Stimulated activated CD8-positive, alpha-beta memory T cell treated with anti-CD3 and anti-CD28 coated beads, Interleukin-12 subunit alpha, Interleukin-12 subunit beta, amount 100 ng/mL, for 24 hours (primary cell): ENCODE measurements around the gene NRARP.

ENCODE experiments used
- DNase-seq: peaks from one replicate; pipeline ENCODE4 v3.0.0-alpha.2; 2020; ENCODE audit errors: extremely low read depth

The NRARP gene

DNA sequence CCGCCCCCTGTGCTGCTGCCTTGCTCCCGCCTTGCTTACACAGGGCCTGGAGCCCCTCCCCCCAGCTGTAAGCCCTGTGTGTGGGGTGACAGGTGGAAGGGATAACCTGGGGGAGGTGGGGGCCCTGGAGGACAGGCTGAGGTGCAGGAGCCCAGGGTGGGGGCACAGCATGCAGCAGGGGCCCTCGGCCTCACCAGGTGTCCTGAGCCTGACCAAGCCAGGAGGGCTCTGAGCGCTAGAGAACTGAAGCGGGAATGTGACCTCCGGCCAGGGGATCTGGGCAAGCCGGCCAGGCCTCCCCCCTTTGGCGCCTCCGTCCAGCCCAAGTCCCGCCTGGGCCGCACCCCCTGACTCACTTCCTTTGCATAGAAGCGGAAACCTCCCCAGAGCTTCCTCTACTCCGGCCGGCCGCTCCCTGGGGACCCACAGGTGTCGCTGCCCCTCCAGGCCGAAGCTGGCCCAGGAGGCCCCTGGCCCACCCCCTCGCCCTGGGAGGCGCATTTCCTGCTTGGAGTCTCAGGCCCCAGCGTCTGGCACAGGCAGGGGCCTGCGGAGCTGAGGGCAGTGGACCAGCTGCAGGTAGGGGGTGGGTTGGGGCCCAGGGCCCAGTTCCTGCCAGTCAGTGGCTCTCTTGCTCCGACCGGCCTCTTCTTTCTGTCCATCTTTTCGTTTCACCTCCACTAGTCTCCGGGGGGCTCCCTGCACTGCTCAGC is 24.6 kb downstream of the NRARP start, which contains the start of gene TOR4A:
Gene TOR4A (plus strand): TSS at position 398 of the 713 bp plus-strand sequence. CDS start 964 bp downstream, outside the sequence.
- DNase-seq: no peak

DNA sequence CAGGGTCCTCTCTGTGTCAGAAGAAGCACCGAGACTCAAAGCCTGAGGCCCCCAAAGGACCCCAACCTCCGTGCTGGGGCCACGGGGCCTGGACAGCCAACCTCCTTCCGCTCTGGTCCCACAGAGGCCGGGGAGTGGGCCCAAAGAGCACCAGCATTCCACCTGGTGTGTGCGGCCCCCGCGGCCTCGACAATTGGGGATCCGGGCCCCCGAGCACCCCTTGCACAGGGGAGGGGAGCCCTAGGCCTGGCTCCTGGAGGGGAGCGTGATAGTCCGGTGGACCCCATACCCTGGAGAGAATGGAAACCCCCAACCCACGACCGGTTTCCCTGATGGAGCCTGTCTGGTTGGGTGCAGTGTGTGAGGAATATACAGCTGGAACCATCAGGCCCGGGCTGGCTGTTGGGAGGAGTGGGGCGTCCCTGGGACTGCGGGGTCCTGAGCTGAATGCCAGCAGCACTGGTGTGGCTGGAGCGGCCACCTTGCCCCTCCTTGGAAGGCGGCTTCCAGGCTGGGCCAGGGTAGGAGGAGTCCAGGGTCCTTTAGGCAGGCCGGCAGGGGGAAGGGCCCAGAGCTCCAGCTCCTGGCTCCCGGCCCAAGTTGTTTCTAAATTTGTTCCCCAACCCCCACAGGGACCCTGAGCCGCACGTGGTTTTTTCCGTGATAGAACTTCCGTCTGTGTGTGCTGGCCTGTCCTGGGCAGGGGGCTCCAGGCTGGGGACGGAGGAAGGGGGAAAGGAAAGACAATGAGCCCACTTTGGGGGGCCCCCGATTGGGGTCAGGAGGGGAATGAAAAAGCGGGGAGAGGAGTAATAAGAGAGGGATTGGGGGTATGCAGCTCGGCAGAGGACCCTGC is 25.4 kb downstream of the NRARP start:
- no peak for DNase-seq

- DNase-seq: no peak
Observed at GRCh38 chr9:137275588-137276472, 26.2 kb downstream of the NRARP start.

DNA sequence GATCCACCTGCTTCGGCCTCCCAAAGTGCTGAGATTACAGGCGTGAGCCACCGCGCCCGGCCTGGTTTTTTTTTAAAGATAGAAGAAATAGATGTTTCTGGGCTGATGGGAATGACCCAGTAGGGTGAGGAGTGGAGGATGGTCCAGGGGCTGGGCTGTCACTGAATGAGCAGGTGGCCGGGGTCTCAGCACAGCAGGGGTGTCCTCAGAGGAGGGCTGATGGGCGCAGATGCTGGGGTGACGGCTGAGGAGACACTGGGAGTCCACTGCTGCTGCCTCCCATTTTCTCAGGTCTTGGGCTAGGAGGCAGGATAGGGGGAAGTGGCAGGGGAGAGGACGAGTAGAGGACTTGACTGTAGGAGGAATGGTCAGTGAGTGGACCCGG is 26.9 kb downstream of the NRARP start:
- no peak for DNase-seq

DNA sequence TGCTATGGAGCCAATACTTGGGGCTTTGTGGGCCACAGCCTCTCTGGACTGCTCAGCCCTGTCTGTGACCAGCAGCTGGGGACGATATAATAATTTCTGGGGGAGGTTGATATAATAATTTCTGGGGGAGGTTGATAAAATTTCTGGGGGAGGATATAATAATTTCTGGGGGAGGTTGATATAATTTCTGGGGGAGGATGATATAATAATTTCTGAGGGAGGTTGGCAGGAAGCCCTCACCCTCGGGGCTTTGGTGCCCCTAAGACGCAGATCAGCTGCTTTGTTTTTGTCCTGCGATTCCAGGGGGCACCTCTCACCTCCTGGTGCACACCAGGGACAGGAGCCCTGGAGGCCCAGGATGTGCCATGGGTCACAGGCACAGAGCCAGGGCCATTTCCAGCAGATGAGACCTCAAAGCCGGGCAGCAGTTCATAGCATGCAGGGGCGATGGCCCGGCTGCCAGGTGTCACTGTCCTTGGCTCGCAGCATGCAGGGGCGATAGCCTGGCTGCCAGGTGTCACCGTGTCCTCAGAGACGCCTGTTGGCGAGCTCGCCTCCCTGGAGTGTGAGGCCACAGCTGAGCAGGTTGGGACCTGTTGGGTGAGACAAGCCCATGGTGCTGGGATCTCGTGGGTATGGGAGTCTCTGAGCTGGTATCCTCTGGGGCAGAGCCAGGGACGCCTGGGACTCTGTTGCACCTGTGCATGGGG is 28.3 kb downstream of the NRARP start:
- DNase-seq: no peak

GRCh38 chr9:137273095-137273490 is 29.0 kb downstream of the NRARP start:
- no peak for DNase-seq

GRCh38 chr9:137272241-137273094 is 29.6 kb downstream of the NRARP start:
- DNase-seq: no peak

DNA sequence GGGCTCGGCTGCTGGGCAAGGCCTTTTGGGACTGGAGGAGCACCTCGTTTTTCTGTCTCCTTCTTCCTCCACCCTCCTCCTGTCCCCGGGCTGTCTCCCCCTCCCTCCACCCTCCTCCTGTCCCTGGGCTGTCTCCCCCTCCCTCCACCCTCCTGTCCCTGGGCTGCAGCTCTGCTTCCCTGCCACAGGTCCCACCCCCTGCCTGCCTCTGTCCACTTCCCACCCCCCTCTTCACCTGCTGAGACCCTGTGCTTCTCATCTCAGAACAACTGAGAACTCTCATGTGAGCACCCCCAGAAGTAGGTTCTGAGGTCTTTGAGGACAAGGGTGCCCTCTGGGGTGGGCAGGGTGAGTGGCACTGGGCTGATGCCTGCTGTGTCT is 30.4 kb downstream of the NRARP start:
- no peak for DNase-seq

DNA sequence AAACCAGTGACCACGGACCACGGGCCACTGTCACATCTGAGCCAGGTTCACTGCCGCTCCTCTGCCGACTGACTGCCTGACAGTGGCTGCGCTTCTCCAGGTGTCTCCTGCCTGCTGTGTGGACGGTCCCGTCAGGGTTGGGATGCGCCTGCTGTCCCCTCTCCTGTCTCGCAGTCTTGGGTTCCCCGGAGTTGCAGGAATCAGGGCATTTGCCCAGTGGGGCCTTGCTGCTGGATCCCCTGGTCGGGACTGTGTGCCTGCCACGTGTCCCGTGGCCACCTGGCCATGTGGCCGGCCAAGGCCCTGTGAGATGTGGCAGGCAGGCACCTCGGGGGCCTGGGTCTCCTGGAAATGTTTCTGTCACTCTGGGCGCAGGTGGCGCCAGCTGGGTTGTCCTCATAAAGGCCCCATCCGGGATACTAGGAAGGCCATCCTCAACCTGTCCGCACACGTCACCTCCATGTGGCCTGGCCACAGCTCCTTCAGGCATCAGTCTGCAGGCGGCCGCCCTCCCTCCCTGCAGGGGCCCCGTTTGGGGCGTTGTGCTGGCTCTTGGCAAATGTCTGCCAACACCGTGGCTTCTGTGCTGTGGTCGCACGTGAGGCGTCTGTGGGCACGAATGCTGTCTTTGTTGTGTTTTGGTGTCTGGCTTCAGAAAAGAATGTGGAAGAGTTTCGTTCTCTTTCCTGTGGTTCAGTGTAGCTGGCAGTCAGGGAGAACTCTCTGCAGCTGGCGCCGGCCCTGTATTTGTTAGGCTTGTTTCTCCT is 31.0 kb downstream of the NRARP start:
- no peak for DNase-seq

- no peak for DNase-seq
Observed at GRCh38 chr9:137269231-137269772, 32.8 kb downstream of the NRARP start.

GRCh38 chr9:137268538-137269201 is 33.4 kb downstream of the NRARP start:
- DNase-seq: no peak

- no peak for DNase-seq
Observed at GRCh38 chr9:137267933-137268355, 34.1 kb downstream of the NRARP start.

- DNase-seq: no peak
Observed at GRCh38 chr9:137266585-137267453, 35.3 kb downstream of the NRARP start.

DNA sequence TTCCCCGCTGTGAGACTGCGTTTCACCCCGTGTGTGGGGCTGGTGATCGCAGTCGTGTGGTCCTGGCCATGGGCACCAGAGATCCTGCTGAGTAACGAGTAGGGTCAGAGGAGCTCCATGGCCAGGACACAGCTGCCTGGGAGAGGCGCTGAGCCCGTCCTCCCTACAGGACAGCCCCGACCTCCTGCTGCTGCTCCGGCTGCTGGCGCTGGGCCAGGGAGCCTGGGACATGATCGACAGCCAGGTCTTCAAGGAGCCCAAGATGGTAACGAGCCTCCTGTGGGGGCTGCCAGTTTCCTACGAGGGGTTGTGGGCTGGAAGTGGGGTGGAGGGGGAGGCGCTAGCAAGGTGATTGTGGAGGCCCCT is 35.9 kb downstream of the NRARP start:
- no peak for DNase-seq

DNA sequence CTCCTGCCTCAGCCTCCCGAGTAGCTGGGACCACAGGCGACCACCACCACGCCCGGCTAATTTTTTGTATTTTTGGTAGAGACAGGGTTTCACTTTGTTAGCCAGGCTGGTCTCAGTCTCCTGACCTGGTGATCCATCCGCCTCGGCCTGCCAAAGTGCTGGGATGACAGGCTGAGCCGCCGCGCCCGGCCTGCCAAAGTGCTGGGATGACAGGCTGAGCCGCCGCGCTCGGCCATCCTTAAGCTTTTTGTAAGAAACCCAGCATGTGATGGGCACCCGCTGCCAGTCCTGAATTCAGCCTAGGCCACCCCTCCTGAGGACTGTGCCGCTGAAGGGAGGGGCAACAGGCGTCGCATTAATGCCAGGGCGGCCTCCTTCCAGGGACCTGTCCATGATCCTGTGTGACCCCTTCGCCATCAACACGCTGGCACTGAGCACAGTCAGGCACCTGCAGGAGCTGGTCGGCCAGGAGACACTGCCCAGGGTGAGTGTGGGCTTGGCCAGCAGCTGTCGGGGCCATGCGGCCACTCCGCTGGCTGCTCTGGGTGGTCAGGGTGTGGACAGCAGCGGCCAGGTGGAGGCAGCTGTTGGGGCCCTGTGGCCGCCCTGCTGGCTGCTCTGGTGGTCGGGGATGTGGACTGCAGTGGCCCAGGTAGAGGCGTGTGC is 36.4 kb downstream of the NRARP start:
- no peak for DNase-seq

GRCh38 chr9:137264067-137264466 is 38.0 kb downstream of the NRARP start:
- DNase-seq: no peak

DNA sequence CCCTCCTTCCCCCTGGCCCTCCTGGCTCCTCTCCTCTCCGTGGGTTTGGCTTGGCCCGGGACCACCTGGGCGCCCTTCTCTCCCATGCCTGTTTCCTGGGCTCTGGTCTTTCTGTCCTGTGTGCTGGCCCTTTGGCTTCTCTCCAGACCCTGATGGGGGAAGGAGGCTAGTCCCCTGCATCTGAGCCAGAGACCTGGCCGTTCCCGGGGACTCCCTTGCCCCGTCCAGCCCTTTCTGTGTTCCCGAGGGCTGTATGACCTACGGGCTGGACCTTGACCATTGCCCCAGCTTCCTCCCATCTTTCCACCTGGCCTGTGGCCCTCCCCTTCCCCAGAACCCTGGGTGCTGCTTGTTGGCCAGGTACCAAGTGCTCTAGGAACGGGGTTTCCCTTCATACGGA is 38.6 kb downstream of the NRARP start:
- DNase-seq: no peak
